Superior temporal gyrus (tissue), 1 donor: ENCODE results near the gene C1QA.

Experiments
- DNase-seq: peaks from one replicate; pipeline ENCODE4 v3.0.0-alpha.2; 2016; ENCODE audit errors: extremely low spot score

C1QA gene

DNA sequence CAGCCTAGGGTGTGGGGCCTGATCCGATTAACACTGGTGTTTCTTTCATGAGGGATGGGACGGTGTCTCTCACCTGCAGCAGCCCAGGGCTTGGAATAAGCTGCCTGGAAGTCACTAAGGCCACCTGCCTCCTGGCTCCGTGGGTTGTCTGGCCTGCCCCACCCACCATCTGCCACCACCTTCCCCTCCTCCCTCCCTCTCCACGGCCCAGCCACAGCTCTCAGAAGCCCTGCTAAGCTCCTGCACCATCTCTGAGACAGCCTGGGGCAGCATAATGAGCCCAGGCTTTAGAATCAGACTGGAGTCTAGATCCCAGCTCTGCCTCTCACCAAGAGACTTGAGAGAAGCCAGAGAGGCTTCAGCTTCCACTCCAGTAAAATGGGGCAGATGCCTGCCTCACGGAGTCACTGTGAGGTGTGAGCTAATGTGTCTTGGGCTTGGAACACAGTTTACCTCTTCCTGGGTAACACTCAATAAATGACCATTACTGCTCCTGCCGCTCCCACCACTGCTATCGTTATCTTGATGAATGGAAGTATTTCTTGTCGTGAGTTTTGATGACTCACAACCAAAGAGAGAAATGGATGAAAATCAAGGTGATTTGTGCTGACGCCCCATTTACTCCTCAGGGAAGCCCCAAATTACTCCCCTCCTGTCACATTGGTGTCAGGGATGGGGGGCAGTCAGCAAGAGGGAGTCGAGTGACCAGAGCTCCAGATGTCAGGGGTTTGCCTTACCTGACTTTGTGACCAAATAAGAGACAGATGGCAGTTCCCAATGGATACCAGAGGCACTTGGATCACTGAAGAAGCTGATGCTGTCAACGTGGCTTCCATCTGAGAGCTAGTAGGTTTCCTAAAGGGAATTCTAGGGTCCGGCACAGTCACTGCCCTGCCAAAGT is 23.5 kb upstream of the C1QA start:
- no peak for DNase-seq

DNA sequence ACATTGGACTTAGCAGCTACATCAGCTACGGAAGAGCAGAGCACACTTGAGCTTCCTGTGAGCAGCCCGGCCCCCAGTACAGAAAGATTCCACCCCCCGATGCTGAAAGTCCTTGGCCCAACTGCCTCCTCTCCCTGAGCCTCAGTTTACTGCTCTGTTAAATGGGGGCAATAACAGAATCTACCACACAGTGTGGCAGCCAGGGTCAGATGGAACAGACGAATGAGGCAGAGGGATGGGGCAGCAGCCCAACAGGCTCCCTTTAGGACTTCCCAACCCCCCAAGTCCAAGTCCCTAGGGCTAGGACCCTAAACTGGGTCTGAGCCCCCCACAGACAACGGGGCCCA is 22.9 kb upstream of the C1QA start:
- no peak for DNase-seq

DNA sequence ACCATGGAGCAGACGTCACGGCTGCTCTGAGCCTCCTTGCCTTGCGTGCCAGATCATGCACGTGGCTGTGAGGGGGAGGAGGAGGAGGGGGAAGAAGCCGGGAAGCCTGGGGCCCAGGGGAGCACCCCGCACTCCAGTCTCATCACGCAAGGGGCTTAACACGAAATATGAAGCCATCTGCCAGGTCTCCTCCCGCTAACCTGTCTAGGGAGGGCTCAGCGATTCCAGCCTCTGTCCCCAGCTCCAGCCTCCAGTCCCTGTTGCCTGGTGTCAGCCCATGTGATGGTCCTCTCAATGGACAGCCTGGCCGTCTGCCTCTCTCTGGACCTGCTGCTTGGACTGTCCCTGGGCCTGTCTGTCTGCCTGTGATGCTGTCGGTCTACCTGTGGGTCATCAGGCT is 22.5 kb upstream of the C1QA start:
- DNase-seq: no peak

DNA sequence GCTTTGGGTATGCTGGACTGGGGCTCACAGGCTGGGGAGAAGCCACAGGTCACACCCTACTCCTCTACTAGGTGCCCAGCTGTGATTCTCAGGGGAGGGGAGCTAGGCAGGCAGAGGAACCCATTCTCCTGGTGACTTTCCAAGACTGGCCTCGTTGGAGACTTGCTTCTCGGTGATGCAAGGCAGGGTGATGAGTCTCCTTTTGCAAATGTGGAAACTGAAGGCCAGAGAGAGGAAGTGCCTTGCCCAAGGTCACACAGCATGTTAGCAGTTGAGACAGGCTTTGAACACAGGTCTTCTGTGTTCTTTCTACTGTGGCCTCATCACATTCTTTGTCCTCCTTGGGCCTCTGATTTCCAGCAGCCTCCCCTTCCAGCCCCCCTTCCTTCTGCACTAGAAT is 20.5 kb upstream of the C1QA start:
- no peak for DNase-seq

DNA sequence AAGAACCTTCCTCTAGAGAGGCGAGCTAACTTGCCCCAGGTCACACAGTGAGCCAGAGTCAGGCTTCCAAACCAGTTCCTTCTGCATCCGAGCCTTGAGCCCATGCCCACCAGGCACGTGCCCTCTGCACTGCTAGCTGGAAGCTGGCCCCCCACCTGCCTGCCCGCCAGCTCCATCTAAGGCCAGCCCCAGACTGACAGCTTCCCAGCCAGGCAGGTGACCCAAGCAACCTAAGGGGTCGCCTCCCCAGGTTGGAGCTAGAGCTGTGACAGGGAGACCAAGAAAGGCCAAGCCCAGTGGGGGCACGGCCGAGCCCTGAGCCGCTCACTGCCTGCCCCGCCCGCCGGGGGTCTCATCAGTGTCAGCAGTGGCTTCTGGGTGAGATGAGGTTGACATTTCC is 19.9 kb upstream of the C1QA start:
- DNase-seq: no peak

DNA sequence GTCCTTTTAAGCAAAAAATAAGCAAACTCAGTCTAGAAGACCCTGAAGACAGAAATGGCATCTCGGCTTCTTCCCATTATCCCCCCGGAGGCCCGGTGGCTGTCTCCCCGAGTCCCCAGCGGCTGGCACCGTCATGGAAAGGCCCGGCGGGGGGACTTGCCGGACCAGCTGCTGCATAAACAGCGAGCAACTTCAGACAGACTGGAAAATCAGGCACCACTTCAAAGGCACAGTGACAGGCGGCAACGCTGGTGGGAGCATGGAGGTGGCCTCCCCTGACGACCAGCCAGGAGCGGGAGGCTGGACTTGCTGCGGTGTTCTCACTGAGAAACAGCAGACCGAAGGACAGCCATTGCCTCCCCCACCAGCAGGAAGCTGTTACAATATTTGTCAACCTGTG is 18.4 kb upstream of the C1QA start:
- no peak for DNase-seq

DNA sequence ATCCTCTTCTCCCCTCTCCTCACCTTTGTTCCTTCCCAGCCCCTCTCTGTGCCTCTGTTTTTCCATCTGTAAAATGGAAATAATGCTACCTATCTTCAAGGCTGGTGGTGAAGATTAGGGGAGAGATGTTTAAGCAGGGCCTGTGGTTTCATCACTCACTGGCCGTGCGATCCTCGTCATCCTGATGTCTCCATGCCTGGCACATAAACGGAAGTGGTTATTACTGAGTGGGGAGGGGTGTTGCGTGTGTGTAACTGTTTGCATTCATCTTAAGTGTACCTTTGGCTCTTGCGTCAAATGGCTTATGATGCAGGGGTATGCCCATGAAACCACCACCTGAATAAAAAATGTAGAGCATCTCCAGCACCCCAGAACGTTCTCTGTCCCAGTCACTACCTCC is 17.2 kb upstream of the C1QA start:
- DNase-seq: no peak

DNA sequence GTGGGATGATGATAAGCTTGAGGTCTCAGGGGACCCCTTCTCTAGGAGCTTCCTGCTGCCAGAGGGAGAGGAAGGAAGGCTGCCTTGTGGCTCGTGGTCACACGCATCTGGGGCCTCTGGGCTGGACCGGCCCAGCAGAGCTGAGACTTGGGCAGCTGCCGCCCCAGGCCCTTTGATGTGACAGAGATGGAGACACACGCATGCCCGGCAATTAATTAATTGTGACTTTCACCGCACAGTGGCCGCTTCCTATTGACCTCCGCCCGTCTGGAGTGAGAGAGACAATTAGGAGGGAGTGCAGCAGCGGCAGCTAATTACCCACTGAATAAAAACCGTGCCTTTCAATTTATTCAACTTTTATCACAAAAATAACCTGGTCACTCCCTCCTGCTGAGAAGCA is 16.6 kb upstream of the C1QA start:
- DNase-seq: no peak

DNA sequence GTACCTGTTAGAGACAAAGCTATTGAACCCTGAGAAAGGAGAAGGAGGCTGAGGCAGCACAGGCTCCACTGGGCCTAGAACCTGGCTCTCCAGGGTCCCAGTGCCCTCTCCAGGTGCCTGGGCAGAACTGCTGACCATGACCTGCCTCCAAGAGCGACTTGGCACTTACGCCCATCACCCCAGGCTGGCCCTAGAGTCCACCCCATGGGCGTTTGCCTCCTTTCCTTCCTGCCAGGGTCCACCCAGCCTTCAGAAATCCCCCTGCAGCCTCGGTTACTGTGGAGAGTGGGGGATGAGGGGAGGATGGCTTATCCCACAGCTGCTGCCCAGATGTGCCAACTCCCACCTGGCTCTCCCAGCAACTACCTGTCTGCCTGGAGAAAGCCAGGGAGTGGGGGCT is 14.7 kb upstream of the C1QA start:
- no peak for DNase-seq

DNA sequence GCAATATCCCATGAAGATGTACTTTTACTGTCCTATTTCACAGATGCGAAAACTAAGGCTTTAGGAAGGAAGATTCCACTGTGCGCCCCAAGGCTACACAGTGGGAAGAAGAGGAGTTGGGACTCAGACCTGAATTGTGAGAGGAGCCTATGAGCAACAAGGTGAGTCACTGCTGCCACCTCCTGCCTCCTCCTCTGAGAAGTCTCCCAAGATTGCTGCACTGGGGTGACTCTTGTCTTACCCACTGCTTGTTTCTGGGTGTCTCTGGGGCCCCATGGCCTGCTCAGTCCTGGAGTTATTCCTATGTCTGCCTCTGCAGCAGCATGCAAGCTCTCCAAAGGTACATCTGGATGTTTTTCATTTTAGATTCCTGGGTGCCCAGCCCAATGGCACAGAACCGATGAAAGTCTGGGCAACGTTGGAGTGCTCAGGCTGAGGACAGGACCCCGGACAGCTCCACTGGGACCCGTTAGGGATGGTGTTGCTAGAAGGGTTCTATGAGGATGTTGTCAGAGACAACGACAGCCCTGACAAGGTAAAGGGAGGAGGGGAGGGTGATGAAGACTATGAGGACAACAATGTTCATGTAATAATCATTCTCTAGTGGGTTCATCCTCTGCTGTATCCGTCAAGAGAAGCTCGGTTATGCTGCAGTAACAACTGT is 11.0 kb upstream of the C1QA start:
- DNase-seq: no peak

DNA sequence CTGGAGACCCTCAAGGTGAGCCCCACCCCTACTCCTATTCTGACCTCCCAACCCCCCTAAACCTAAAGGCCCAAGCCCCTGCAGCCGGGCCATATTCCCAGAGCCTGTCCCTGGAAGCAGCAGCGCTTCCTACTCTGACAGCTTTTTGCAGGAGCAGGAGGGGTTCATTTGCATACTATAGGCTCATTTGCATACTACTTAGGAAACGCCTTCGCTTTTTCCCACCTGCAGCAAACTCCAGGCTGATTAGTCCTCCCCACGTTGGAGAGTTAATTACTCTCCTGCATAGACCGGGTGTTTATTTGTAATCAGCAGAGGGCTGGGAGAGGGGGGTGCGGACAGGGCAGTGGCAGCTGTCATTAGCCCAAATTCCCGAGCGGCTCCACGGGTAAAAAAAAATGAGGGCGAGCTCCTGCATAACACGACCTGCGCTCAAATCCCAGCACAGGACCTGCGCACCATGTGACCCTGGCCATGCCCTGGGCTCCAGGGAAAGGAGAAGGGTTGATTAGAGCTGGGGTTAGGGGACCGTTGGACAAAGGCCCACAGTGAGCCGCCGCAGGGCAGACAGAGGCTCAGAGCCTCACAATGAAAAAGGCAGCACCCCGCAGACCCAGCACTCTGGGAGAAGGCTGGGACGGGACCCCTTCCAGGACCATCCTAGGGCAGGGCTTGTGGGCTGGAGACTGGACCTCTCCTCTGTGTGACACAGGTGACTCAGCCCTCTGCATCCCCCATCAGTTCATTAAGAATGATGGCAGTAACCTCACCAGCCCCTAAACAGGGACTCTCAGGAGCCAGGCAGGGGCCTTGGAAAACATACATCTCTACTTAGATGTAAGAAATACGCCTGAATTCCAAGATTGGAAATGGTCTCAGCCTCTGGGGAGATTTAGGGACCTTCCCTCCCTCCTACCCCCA is 9.9 kb upstream of the C1QA start:
- DNase-seq: no peak

DNA sequence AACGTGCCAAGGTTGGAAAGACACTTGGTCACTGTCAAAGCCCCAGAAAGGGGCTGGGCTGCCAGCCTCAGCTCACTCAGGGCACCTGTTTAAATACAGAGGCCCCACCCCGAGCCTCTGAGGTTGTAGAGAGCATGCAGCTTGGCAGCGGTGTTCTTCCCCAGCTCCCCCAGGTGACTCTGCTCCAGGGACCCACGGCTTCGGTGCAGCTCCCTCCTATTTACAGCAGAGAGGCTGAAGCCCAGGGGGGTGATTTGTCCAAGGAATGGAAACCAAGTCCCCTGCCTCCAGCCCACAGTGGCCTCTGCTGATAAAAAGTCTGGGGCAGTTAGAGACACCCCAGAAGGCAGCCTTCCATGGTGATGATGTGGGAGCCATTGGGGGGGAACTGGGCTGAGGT is 9.1 kb upstream of the C1QA start:
- DNase-seq: no peak

DNA sequence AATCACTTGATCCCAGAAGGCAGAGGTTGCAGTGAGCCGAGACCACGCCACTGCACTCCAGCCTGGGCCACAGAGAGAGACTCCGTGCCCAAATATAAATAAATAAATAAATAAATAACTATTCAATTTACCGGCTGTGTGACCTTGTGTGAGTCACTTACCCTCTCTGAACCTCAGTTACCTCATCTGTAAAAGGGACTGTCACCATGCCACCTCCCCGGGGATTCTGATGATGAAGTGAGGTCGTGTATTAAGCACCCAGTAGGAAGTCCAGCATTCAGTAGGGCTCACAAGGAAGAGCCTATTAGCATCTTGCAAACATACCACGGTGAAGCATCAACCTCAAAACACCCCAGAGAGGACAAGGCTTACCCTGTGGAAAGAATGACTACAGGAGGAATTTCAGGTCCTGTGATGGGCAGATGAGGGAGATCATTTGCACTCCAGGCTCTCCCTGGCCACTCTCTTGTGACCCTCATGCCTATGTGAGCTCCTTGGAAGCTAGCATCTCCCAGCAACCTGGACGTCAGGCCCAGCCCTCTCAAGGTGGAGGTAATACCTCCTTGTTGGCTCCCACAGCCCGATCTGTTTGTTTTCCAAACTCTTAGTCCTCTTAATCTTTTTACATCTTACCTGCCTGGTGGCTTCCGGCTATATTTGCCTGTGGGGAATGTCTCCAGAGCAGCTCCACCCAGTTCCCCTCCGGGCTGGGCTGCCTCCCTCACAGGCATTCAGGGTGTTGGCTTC is 7.6 kb upstream of the C1QA start:
- no peak for DNase-seq

DNA sequence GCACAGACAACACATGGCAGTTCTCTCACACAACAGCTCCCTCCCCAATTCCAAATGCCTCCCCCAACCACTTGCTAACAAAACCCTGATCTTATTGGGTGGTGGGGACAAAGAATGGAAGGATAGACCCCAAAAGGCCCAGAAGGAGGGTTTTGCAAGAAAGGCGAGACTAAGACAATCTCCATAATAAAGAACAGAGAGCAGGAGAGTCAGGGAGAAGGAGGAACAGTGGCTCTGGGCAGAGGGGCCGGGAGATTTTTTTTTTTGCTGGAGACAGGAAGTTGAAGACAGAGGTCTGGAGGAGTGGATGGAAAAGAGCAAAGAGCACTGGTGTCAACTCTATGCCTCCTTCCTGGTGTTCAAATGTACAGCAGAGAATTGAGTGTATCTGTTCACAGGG is 6.5 kb upstream of the C1QA start:
- no peak for DNase-seq

DNA sequence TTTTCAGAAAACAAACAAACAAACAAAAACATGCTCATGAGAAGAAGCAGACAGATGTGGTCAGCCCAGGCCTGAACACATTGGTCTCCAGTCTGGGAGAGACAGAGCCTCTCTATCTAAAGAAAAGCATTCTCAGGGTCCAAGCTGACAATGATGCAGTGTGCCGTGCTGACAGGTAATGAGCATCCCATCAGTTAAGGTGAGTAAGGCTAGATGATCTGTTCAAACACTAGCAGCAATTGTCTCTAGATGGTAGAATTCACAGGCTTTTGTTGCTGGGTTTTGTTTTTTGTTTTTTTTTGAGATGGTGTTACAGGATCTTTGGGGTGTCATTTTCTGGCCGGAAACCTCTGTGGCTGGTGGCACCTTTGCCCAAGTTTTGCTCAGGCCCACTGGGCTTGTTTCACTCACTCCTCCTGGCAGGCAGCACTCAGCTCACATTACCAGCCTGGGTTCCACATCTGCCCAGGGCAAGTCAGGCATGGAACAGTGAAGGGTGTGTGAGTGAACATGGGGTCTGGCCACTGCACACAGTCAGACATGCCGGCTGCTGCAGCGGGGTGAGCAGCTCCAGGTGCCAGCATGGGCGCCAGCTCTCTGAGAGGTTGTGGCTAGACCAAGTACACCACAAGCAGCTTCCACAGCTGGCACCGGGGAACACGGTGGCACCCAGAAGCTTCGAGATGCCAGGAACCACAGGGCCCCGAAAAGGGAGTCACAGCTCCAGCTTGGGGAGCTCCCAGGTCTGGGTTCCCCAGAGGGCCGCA is 2.5 kb upstream of the C1QA start:
- no peak for DNase-seq

DNA sequence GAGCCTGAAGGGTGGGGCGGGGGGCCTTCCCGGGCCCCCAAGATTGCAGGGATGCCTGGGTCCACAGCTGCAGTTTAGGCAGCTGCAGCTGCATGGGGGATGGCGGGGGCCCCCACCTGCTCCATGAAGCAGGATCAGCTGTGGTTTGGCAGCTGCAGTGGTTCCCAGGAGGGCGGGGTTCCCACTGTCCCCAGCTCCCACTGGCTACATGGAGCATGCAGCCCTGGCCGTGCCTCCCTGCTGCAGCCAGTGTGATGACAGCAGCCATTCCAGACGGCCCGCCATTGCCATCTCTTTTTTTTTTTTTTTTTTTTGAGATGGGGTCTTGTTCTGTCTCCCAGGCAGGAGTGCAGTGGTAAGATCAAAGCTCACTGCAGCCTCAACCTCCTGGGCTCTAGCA is 992 bp upstream of the C1QA start:
- DNase-seq: no peak

DNA sequence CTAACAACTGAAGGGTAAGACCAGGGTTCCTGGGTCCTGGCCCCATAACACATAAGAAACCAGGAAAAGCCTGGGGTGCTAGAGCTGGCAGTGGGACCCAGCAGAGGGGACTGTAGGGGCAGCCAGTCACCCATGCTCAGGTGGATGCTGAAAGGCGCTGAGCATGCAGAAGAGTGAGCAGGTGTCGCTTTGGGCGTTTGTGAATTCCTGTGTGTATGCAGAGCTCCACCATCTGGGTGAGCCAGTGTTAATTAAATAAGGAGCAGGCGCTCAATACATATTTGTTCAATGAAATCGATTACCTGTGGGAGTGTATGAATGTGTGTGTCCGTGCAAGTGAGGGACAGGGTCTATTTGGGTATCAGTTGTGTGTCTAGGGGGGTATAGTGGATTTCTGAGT is 499 bp downstream of the C1QA start:
- DNase-seq: no peak

DNA sequence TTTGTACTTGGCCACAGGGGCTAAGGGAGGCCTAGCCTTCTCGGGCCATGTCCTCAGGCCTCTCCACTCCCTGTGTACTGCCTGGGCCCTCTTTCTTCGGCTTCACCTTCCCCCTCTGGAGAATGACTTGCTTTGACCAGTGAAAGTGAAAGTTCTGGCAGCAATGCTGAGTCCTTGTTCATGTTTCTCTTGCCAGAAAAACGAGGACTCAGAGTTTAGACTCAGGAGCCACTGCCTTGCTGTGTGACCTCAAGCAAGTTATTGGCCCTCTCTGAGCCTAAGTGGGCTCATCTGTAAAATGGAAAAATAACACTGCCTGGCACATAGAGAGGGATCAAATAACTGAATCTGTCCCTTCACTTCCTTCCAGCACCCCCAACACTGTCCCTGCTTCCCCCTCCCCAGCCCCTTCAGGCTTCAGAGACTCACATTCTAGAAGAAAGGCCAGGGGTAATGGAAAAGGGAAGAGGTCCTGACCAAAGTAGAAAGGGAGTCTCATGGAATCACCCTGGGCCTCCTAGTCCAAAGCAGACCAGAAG is 1.5 kb downstream of the C1QA start:
- DNase-seq: no peak

DNA sequence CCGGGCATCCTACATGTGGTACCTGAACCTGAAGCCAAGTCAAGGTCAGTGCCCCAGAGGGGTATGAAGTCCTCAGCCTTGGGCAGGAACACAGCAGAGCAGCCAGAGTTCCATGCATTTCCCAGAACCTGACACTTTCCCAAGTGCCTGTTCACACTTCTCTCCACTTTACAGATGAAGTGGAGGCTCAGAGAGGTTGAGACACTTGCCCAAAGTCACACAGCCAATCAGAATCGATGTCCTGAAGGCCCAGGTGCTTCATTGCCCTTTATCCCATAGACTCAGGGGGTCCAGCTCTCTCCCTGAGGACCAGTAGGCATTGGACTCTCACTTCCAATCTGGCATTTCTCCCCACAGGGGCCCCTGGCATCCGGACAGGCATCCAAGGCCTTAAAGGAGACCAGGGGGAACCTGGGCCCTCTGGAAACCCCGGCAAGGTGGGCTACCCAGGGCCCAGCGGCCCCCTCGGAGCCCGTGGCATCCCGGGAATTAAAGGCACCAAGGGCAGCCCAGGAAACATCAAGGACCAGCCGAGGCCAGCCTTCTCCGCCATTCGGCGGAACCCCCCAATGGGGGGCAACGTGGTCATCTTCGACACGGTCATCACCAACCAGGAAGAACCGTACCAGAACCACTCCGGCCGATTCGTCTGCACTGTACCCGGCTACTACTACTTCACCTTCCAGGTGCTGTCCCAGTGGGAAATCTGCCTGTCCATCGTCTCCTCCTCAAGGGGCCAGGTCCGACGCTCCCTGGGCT is 2.2 kb downstream of the C1QA start:
- DNase-seq: no peak

DNA sequence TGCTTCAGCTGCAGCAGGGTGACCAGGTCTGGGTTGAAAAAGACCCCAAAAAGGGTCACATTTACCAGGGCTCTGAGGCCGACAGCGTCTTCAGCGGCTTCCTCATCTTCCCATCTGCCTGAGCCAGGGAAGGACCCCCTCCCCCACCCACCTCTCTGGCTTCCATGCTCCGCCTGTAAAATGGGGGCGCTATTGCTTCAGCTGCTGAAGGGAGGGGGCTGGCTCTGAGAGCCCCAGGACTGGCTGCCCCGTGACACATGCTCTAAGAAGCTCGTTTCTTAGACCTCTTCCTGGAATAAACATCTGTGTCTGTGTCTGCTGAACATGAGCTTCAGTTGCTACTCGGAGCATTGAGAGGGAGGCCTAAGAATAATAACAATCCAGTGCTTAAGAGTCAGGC is 2.9 kb downstream of the C1QA start:
- no peak for DNase-seq
